Vagina (tissue), 2 donors: ENCODE results near the gene LMNTD2.

Experiments
- CTCF ChIP-seq, 3 experiments: fragments of 450-650 bp in 2 of 3; fragments of 200-600 bp in 1 of 3; sonication (generic) in 1 of 3; IDR thresholded peaks; one replicate each; pipeline ENCODE4 v1.5.1; 2017 to 2019; ENCODE audit warnings: antibody characterized with exemption in 3 of 3, mild to moderate bottlenecking in 2 of 3, moderate library complexity in 2 of 3
- POLR2A ChIP-seq, 2 donors: fragments of 450-650 bp; IDR thresholded peaks; one replicate each; pipeline ENCODE4 v1.6.1; 2017; ENCODE audit warnings: antibody characterized with exemption in 2 of 2, mild to moderate bottlenecking in 2 of 2, moderate library complexity in 2 of 2
- POLR2AphosphoS5 ChIP-seq, 2 donors: sonication (generic); formaldehyde crosslinking; IDR thresholded peaks; one replicate each; pipeline ENCODE4 v1.9.0; 2017; ENCODE audit warnings: antibody characterized with exemption in 2 of 2, mild to moderate bottlenecking in 2 of 2, low read depth in 1 of 2; ENCODE audit not compliant: insufficient read depth in 1 of 2

DNA sequence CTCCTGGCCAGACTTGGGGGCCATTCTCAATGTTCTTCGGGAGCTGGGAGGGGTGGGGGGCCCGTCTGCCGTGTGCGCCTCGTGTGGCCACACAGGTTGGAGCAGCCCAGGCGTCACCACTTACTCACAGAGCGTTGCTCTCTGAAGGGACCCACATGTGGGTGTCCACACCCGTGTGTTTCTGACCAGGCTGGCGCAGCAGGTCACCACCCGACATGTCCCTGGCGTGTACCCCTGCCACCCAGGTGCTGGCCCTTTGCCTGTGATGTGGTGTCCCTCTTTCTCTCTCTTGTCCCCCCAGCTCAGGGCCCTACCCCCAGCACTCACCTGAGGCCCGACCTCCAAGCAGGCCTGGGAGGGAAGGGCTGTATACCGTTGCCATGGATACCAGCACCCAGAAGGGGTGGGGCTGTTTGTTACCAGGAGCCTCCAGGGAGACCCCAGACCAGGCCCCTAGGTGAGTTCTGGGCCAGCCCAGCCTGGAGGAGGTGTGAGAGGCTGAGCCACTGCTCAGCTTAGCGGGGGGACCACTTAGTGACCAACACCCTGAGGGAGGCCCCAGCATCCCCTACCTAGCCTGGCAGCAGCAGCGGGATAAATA is 1.4 kb downstream of the LMNTD2 start:
- TF ChIP-seq POLR2A (IDR thresholded peaks at IDR 0.05) = no peak
- no peak for TF ChIP-seq CTCF (IDR thresholded peaks at IDR 0.05)
- TF ChIP-seq POLR2AphosphoS5 (IDR thresholded peaks at IDR 0.05; ENCODE audit: insufficient read depth in 1 of 2, low read depth in 1 of 2) = no peak
